ACHN (cell line): ENCODE results near the gene BCL11B.

Experiments used
- DNase-seq: peaks from one replicate; pipeline ENCODE4 v3.0.0-alpha.2; 2015
- in situ Hi-C: cut with HindIII; loops from 2 replicates; pipeline ENCODE4 v1.10.0; 2017; ENCODE audit warnings: low sequenced_read_pairs, low pct_ligation_motif_present, low pct_unique_long_range_greater_than_20kb

The BCL11B gene

GRCh38 chr14:99181804-99182520 lies 90.0 kb downstream of the BCL11B start:
- no peak for DNase-seq
- in situ Hi-C loops: no loop called here

- DNase-seq: no peak
- in situ Hi-C loops: no loop called here
These were observed 90.8 kb downstream of the BCL11B start for GRCh38 chr14:99181241-99181640.

- no peak for DNase-seq
- in situ Hi-C loops: no loop called here
These were observed 92.1 kb downstream of the BCL11B start for GRCh38 chr14:99179946-99180345.

- DNase-seq: no peak
- in situ Hi-C loops: no loop called here
These were observed 92.5 kb downstream of the BCL11B start for GRCh38 chr14:99179506-99179905.

- in situ Hi-C loops: no loop called here
- DNase-seq: no peak
These were observed 93.8 kb downstream of the BCL11B start for GRCh38 chr14:99177886-99178835.

- in situ Hi-C loops: no loop called here
- no peak for DNase-seq
These were observed 94.8 kb downstream of the BCL11B start for GRCh38 chr14:99177046-99177655.

GRCh38 chr14:99176156-99176945 lies 95.6 kb downstream of the BCL11B start:
- DNase-seq: no peak
- in situ Hi-C loops: no loop called here

GRCh38 chr14:99175331-99176155 lies 96.5 kb downstream of the BCL11B start:
- no peak for DNase-seq

GRCh38 chr14:99174770-99175319 lies 97.2 kb downstream of the BCL11B start:
- no peak for DNase-seq
- in situ Hi-C loops: no loop called here

More at GRCh38 chr14:99175331-99176155, 96.5 kb downstream of the BCL11B start:
- in situ Hi-C loops: no loop called here

- in situ Hi-C loops: no loop called here
These were observed 97.8 kb downstream of the BCL11B start for GRCh38 chr14:99174081-99174769.

GRCh38 chr14:99173506-99173905 lies 98.5 kb downstream of the BCL11B start:
- no peak for DNase-seq
- in situ Hi-C loops: no loop called here

More at GRCh38 chr14:99174081-99174769, 97.8 kb downstream of the BCL11B start:
- DNase-seq: no peak

- in situ Hi-C loops: no loop called here
- no peak for DNase-seq
These were observed 98.9 kb downstream of the BCL11B start for GRCh38 chr14:99173086-99173485.

GRCh38 chr14:99171396-99171795 lies 100.6 kb downstream of the BCL11B start:
- in situ Hi-C loops: no loop called here
- no peak for DNase-seq

GRCh38 chr14:99169776-99170356 lies 102.1 kb downstream of the BCL11B start:
- DNase-seq: no peak
- in situ Hi-C loops: no loop called here

- no peak for DNase-seq
- in situ Hi-C loops: no loop called here
These were observed 103.7 kb downstream of the BCL11B start for GRCh38 chr14:99168330-99168729.

GRCh38 chr14:99166506-99166905 lies 105.5 kb downstream of the BCL11B start:
- in situ Hi-C loops: no loop called here
- no peak for DNase-seq

GRCh38 chr14:99164712-99165111 lies 107.3 kb downstream of the BCL11B start:
- in situ Hi-C loops: no loop called here
- DNase-seq: no peak
